Epithelial cell of proximal tubule (primary cell): ENCODE measurements around the gene FKBP6. TPM values are rescaled to one million over a fixed set of nuclear protein-coding genes. Genes with fewer than 3 reads are reported as not detected.
"Not testable (repeated sequence)": the region's sequence is repeated elsewhere in the genome, so short reads cannot be mapped to it uniquely, and the experiment has no call there.

Experiments used
- DNase-seq: peaks from one replicate; pipeline ENCODE4 v3.0.0-alpha.2; 2011; ENCODE audit warnings: low read depth
- H3K4me3 ChIP-seq: 2 replicates; pipeline ENCODE4 v1.5.1; 2011; ENCODE audit warnings: low read depth, mild to moderate bottlenecking, low read length
- CTCF ChIP-seq: conservative IDR thresholded peaks from 2 replicates; pipeline ENCODE4 v1.5.1; 2012; ENCODE audit warnings: low read depth, mild to moderate bottlenecking, low read length
- total RNA-seq: library from RNA; depleted of rRNA; stranded (reverse); fragments of >200 nt; gene quantifications from 2 replicates; pipeline ENCODE4 v1.2.3, GENCODE V29; 2015

Gene FKBP6
- total RNA-seq, 1 donor from 2014 or later, result not detected

GRCh38 chr7:73376671-73377412, 48.9 kb downstream of the FKBP6 start:
- H3K4me3 ChIP-seq, result no peak overlapping the region
- no peak for TF ChIP-seq CTCF
- DNase-seq, result no peak

- H3K4me3 ChIP-seq, DNase-seq: not testable (repeated sequence)
Observed at GRCh38 chr7:73377413-73378200, 49.6 kb downstream of the FKBP6 start.

- H3K4me3 ChIP-seq, result no peak overlapping the region
- no peak for TF ChIP-seq CTCF
- DNase-seq, result no peak
Observed at GRCh38 chr7:73382934-73383503, 55.1 kb downstream of the FKBP6 start.

GRCh38 chr7:73387221-73387828, 59.4 kb downstream of the FKBP6 start:
- no peak overlapping the region for H3K4me3 ChIP-seq
- no peak for DNase-seq
- TF ChIP-seq CTCF, result no peak

- TF ChIP-seq CTCF, result no peak
- DNase-seq, result no peak
- no peak overlapping the region for H3K4me3 ChIP-seq
Observed at GRCh38 chr7:73387908-73388414, 60.0 kb downstream of the FKBP6 start.

- no peak for TF ChIP-seq CTCF
- H3K4me3 ChIP-seq, result no peak overlapping the region
- no peak for DNase-seq
Observed at GRCh38 chr7:73391396-73391795, 63.4 kb downstream of the FKBP6 start.

GRCh38 chr7:73394422-73394821, 66.5 kb downstream of the FKBP6 start:
- no peak overlapping the region for H3K4me3 ChIP-seq
- TF ChIP-seq CTCF, result no peak
- DNase-seq, result no peak
